HepG2 (cell line): ENCODE data around the gene OR5K2. TPM values are rescaled to one million over a fixed set of nuclear protein-coding genes. Genes with fewer than 3 reads are reported as not detected.

Source experiments
- ATAC-seq: fragments of 200-7000 bp; cut with Tn5 transposase; 3 replicates; pipeline ENCODE4 v1.9.1; 2020; ENCODE audit warnings: mild to moderate bottlenecking, moderate library complexity
- BruUV-seq: library from RNA; stranded (reverse); fragments of 400-500 nt; replicated peaks from 2 replicates; lab custom pipeline; 2021; lab: Mats Ljungman, UMichigan
- CTCF ChIA-PET: fragments of 300-600 bp; formaldehyde crosslinking; extraction: SDS; loops from one replicate; lab custom pipeline; 2021; ENCODE audit warnings: low total read pairs, inconsistent platforms, low intra/inter-chr PET ratio; lab: Yijun Ruan, JAX
- POLR2A ChIA-PET: fragments of 350-600 bp; sonication (Branson Sonifier 250); formaldehyde crosslinking; loops from one replicate; lab custom pipeline; 2020; ENCODE audit warnings: antibody characterized with exemption, inconsistent platforms; lab: Yijun Ruan, JAX
- DNase-seq: peaks from one replicate; pipeline ENCODE4 v3.0.0-alpha.2; 2015; ENCODE audit warnings: low spot score
- FAIRE-seq: peaks from 3 replicates; lab custom pipeline; 2011; peaks lifted over from hg19 to GRCh38; lab: Jason Lieb, UNC
- H2AFZ ChIP-seq: one replicate; pipeline ENCODE4 v1.6.1; 2011; ENCODE audit warnings: low read length, inconsistent platforms
- H3K27ac ChIP-seq: fragments of 300-600 bp; 3 replicates; pipeline ENCODE4 v1.8.0; 2011; ENCODE audit warnings: mixed run types, mild to moderate bottlenecking, mixed read lengths, low read length, inconsistent platforms; ENCODE audit not compliant: insufficient read depth; ENCODE audit errors: extremely low read length
- H3K27me3 ChIP-seq, 2 experiments: fragments of 200-600 bp in 1 of 2; 2 replicates in 1 of 2; 3 replicates in 1 of 2; pipeline versions ENCODE4 v1.6.0 to v1.8.0; 2011; ENCODE audit warnings: low read length in 2 of 2, mild to moderate bottlenecking in 2 of 2, moderate library complexity in 2 of 2, inconsistent platforms in 1 of 2; ENCODE audit not compliant: insufficient read depth in 2 of 2, control insufficient read depth in 1 of 2
- H3K36me3 ChIP-seq, 2 experiments: fragments of 200-600 bp in 1 of 2; replicated peaks in 1 of 2; 2 replicates in 1 of 2; 3 replicates in 1 of 2; pipeline versions ENCODE4 v1.5.1 to v1.8.0; 2011; ENCODE audit warnings: low read length in 2 of 2, inconsistent platforms in 1 of 2; ENCODE audit not compliant: insufficient read depth in 2 of 2, control insufficient read depth in 1 of 2
- H3K4me1 ChIP-seq: 2 replicates; pipeline ENCODE4 v1.5.1; 2012; ENCODE audit warnings: low read length, inconsistent platforms; ENCODE audit not compliant: insufficient read depth
- H3K4me2 ChIP-seq: 2 replicates; pipeline ENCODE4 v1.6.0; 2011; ENCODE audit warnings: low read depth, low read length, inconsistent platforms
- H3K4me3 ChIP-seq, 3 experiments: fragments of 200-600 bp in 1 of 3; sonication (generic), shearing (Covaris generic) in 1 of 3; replicated peaks in 1 of 3; 2 replicates each; pipeline ENCODE4 v1.5.1; 2011 to 2016; ENCODE audit warnings: low read length in 3 of 3, inconsistent platforms in 2 of 3, low read depth in 2 of 3, mild to moderate bottlenecking in 2 of 3, control low read depth in 1 of 3, mixed read lengths in 1 of 3; ENCODE audit not compliant: insufficient read depth in 1 of 3
- H3K79me2 ChIP-seq: one replicate; pipeline ENCODE4 v1.6.1; 2011; ENCODE audit warnings: low read length, inconsistent platforms; ENCODE audit not compliant: insufficient read depth
- H3K9ac ChIP-seq: 2 replicates; pipeline ENCODE4 v1.6.0; 2011; ENCODE audit warnings: mild to moderate bottlenecking, low read depth, low read length, inconsistent platforms; ENCODE audit not compliant: insufficient read depth
- H3K9me3 ChIP-seq: 2 replicates; pipeline ENCODE4 v1.5.1; 2012; ENCODE audit warnings: mild to moderate bottlenecking, low read length
- H4K20me1 ChIP-seq: 2 replicates; pipeline ENCODE4 v1.6.0; 2011; ENCODE audit warnings: inconsistent platforms, mild to moderate bottlenecking, low read length, moderate library complexity; ENCODE audit not compliant: insufficient read depth
- MATR3 ChIP-seq: sonication (generic); formaldehyde crosslinking; IDR thresholded peaks from 2 replicates; pipeline ENCODE4 v1.4.0; 2020; ENCODE audit warnings: missing genetic modification reagents
- PBX3 ChIP-seq: sonication (generic); formaldehyde crosslinking; IDR thresholded peaks from 2 replicates; pipeline ENCODE4 v1.8.1; 2023; ENCODE audit warnings: missing genetic modification reagents, inconsistent platforms, borderline replicate concordance
- PHB2 ChIP-seq: fragments of 450-650 bp; IDR thresholded peaks from 2 replicates; pipeline ENCODE4 v1.6.1; 2018; ENCODE audit not compliant: partially characterized antibody
- ZNF124 ChIP-seq: sonication (generic); formaldehyde crosslinking; IDR thresholded peaks from 2 replicates; pipeline ENCODE4 v1.4.0; 2020; ENCODE audit warnings: missing genetic modification reagents
- ZNF230 ChIP-seq: sonication (generic); formaldehyde crosslinking; IDR thresholded peaks from 2 replicates; pipeline ENCODE4 v1.4.0; 2020; ENCODE audit warnings: mild to moderate bottlenecking, missing genetic modification reagents
- ZNF383 ChIP-seq: sonication (generic); formaldehyde crosslinking; IDR thresholded peaks from 2 replicates; pipeline ENCODE4 v1.4.0; 2020; ENCODE audit warnings: missing genetic modification reagents, mild to moderate bottlenecking, borderline replicate concordance
- ZNF496 ChIP-seq: sonication (generic); formaldehyde crosslinking; IDR thresholded peaks from 2 replicates; pipeline ENCODE4 v1.8.1; 2023; ENCODE audit warnings: mild to moderate bottlenecking, moderate library complexity, missing genetic modification reagents; ENCODE audit not compliant: insufficient replicate concordance
- ZNF644 ChIP-seq: IDR thresholded peaks from 2 replicates; pipeline ENCODE4 v1.6.1; 2016; ENCODE audit warnings: low read depth
- WGBS: methylation state at CpG from one replicate; pipeline ENCODE4 v1.1.6; 2017; ENCODE audit warnings: low lambda C conversion rate; 5-methylcytosine and 5-hydroxymethylcytosine counted together
- in situ Hi-C: cut with HindIII; loops from 2 replicates; pipeline ENCODE4 v1.10.0; 2017; ENCODE audit warnings: low pct_unique_long_range_greater_than_20kb; ENCODE audit not compliant: extremely low pct_ligation_motif_present
- intact Hi-C: fragments of 100-400 bp; cut with micrococcal nuclease; formaldehyde crosslinking; loops from one replicate; pipeline ENCODE4 v1.10.0; 2022; ENCODE audit not compliant: unreplicated experiment
- polyA plus RNA-seq, 8 experiments: library from polyadenylated mRNA; depleted of rRNA in 3 of 8; stranded (reverse) in 7 of 8; unstranded in 1 of 8; fragments of >200 nt; fragmentation: Illumina TruSeq in 4 of 8; extraction: Trizol in 4 of 8; gene quantifications; 2 replicates each; pipeline versions ENCODE4 v1.2.1 to v1.2.3, GENCODE V29; 2011 to 2016; ENCODE audit warnings: low read depth in 4 of 8, missing spikeins in 1 of 8, mixed read lengths in 1 of 8; ENCODE audit not compliant: insufficient read depth in 1 of 8
- total RNA-seq, 5 experiments: library from RNA; depleted of rRNA; stranded (reverse); fragments of >200 nt; fragmentation: Illumina TruSeq; extraction: Trizol; gene quantifications; 2 replicates each; pipeline ENCODE4 v1.2.3, GENCODE V29; 2016; ENCODE audit warnings: low read depth in 1 of 5

Gene OR5K2
- total and polyA plus RNA-seq, 2 of the 13 experiments (the other 11 are each of a cell fraction or from before 2014, with no cell fraction given), result not detected

DNA sequence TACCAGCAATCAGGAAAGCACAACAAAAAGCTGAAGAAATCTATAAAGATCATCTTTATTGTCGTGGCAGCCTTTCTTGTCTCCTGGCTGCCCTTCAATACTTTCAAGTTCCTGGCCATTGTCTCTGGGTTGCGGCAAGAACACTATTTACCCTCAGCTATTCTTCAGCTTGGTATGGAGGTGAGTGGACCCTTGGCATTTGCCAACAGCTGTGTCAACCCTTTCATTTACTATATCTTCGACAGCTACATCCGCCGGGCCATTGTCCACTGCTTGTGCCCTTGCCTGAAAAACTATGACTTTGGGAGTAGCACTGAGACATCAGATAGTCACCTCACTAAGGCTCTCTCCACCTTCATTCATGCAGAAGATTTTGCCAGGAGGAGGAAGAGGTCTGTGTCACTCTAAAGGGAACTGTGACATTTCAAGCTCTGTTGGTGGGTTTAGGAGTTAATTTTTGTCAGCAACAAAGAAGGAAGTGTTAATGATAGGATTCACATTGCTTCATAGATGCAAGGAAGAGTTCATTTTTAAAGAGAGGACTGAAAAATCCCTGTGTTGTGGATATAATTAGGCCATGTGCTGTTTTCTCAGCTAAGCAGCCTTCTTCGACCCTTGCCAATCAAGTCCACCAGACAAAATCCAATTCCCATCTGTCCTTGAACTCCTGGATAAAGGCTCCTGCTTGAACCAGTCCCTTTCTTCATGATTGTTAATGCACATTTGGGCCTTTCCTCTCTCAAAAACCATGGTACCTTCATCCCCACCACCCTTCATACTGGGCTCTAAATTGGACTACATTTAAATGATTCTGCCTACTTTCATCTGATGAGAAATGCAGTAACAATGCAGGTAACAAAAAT lies 35.5 kb downstream of the OR5K2 start:
- Histone ChIP-seq H3K4me2 (no peak overlapping the region), H3K27me3 (0 out of 5 replicates have a peak, but pooled peaks cover 0 to 4% of the 10 kb centered on the region in 2 experiments), H3K36me3 (no peaks in the 10 kb centered on the region), H3K79me2 (no peaks in the 10 kb centered on the region), H3K4me3 (no peak overlapping the region), H3K9me3 (no peaks in the 10 kb centered on the region), H2AFZ (no peak overlapping the region), H4K20me1 (no peaks in the 10 kb centered on the region), H3K4me1 (peaks cover 16% of the 10 kb centered on the region), H3K9ac (no peak overlapping the region), H3K27ac (no peak overlapping the region)
- ATAC-seq (no peak), FAIRE-seq (no peak), DNase-seq (no peak)
- TF ChIP-seq PHB2 (no peak), MATR3 (CRISPR knock-in tag) (no peak), ZNF496 (CRISPR knock-in tag) (no peak), PBX3 (CRISPR knock-in tag) (no peak), ZNF644 (CRISPR knock-in tag) (no peak), ZNF230 (CRISPR knock-in tag) (no peak), ZNF124 (CRISPR knock-in tag) (no peak), ZNF383 (CRISPR knock-in tag) (no peak)
- no TSS peak for BruUV-seq
- 75% methylated on average over 6 of the region's 6 CpGs for WGBS
- POLR2A ChIA-PET, result no interaction called here
- intact Hi-C loops, result no loop called here
- CTCF ChIA-PET, result no interaction called here
- in situ Hi-C loops, result no loop called here
